H9 (cell line): ENCODE results near the gene SPIRE2. TPM values are rescaled to one million over a fixed set of nuclear protein-coding genes. Genes with fewer than 3 reads are reported as not detected.

Experiments used
- DNase-seq: peaks from one replicate; pipeline ENCODE4 v3.0.0-alpha.2; 2017
- H2AFZ ChIP-seq: one replicate; pipeline ENCODE4 v1.6.1; 2013; ENCODE audit warnings: mild to moderate bottlenecking, low read length, control low read depth, moderate library complexity
- H2AK5ac ChIP-seq: 2 replicates; pipeline ENCODE4 v1.6.1; 2013; ENCODE audit warnings: low read length, control low read depth, mixed read lengths; ENCODE audit not compliant: insufficient read length
- H2BK120ac ChIP-seq: one replicate; pipeline ENCODE4 v1.6.1; 2013; ENCODE audit warnings: low read depth, mild to moderate bottlenecking, low read length, control low read depth, inconsistent platforms; ENCODE audit not compliant: poor library complexity, severe bottlenecking
- H2BK12ac ChIP-seq: 2 replicates; pipeline ENCODE4 v1.6.1; 2013; ENCODE audit warnings: low read length, control low read depth, mixed read lengths, low read depth; ENCODE audit not compliant: insufficient read length
- H2BK15ac ChIP-seq: 2 replicates; pipeline ENCODE4 v1.6.1; 2013; ENCODE audit warnings: low read depth, low read length, control low read depth
- H2BK20ac ChIP-seq: one replicate; pipeline ENCODE4 v1.6.1; 2013; ENCODE audit warnings: low read depth, mild to moderate bottlenecking, low read length, control low read depth, inconsistent platforms; ENCODE audit not compliant: poor library complexity, severe bottlenecking
- H2BK5ac ChIP-seq: 2 replicates; pipeline ENCODE4 v1.6.1; 2013; ENCODE audit warnings: low read length, control low read depth, mixed read lengths; ENCODE audit not compliant: insufficient read length
- H3K14ac ChIP-seq: 2 replicates; pipeline ENCODE4 v1.6.1; 2013; ENCODE audit warnings: low read length, control low read depth; ENCODE audit not compliant: insufficient read depth
- H3K18ac ChIP-seq: 2 replicates; pipeline ENCODE4 v1.6.1; 2013; ENCODE audit warnings: low read depth, mild to moderate bottlenecking, mixed read lengths, low read length, control low read depth; ENCODE audit not compliant: insufficient read length
- H3K23ac ChIP-seq: 2 replicates; pipeline ENCODE4 v1.6.1; 2013; ENCODE audit warnings: low read length, control low read depth, mixed read lengths, low read depth; ENCODE audit not compliant: insufficient read length
- H3K23me2 ChIP-seq: 2 replicates; pipeline ENCODE4 v1.6.1; 2013; ENCODE audit warnings: low read depth, mild to moderate bottlenecking, mixed read lengths, low read length, control low read depth; ENCODE audit not compliant: insufficient read length, poor library complexity, severe bottlenecking
- H3K27ac ChIP-seq: 2 replicates; pipeline ENCODE4 v1.5.1; 2013; ENCODE audit warnings: low read length, control low read depth, mixed read lengths, low read depth; ENCODE audit not compliant: insufficient read length
- H3K27me3 ChIP-seq: 2 replicates; pipeline ENCODE4 v1.6.1; 2013; ENCODE audit warnings: low read length, control low read depth, inconsistent platforms; ENCODE audit not compliant: insufficient read depth
- H3K4ac ChIP-seq: 2 replicates; pipeline ENCODE4 v1.6.1; 2013; ENCODE audit warnings: low read depth, mild to moderate bottlenecking, control low read depth, inconsistent platforms, low read length, moderate library complexity
- H3K4me1 ChIP-seq: 2 replicates; pipeline ENCODE4 v1.6.1; 2013; ENCODE audit warnings: low read length, control low read depth, inconsistent platforms; ENCODE audit not compliant: insufficient read depth
- H3K4me2 ChIP-seq: 2 replicates; pipeline ENCODE4 v1.6.1; 2013; ENCODE audit warnings: low read length, control low read depth, mixed read lengths; ENCODE audit not compliant: insufficient read length, insufficient read depth
- H3K56ac ChIP-seq: 2 replicates; pipeline ENCODE4 v1.6.1; 2013; ENCODE audit warnings: low read depth, mild to moderate bottlenecking, mixed read lengths, low read length, control low read depth; ENCODE audit not compliant: insufficient read length
- H3K79me1 ChIP-seq: 2 replicates; pipeline ENCODE4 v1.6.1; 2013; ENCODE audit warnings: low read depth, mild to moderate bottlenecking, moderate library complexity, low read length, control low read depth, inconsistent platforms; ENCODE audit not compliant: insufficient read depth, poor library complexity, severe bottlenecking
- H3K79me2 ChIP-seq: 2 replicates; pipeline ENCODE4 v1.6.1; 2013; ENCODE audit warnings: low read length, control low read depth, inconsistent platforms; ENCODE audit not compliant: insufficient read depth
- H3K9ac ChIP-seq: 2 replicates; pipeline ENCODE4 v1.6.1; 2013; ENCODE audit warnings: low read length, control low read depth, mixed read lengths; ENCODE audit not compliant: insufficient read length; ENCODE audit errors: extremely low read depth
- H3K9me3 ChIP-seq: one replicate; pipeline ENCODE4 v1.6.1; 2013; ENCODE audit warnings: low read depth, low read length, inconsistent platforms; ENCODE audit not compliant: control insufficient read depth
- H3T11ph ChIP-seq: one replicate; pipeline ENCODE4 v1.6.1; 2013; ENCODE audit warnings: mild to moderate bottlenecking, low read length, control low read depth, inconsistent platforms
- H4K20me1 ChIP-seq: one replicate; pipeline ENCODE4 v1.6.1; 2013; ENCODE audit not compliant: control insufficient read depth, insufficient read length, insufficient read depth
- H4K5ac ChIP-seq: 2 replicates; pipeline ENCODE4 v1.6.1; 2013; ENCODE audit warnings: low read depth, mild to moderate bottlenecking, mixed read lengths, low read length, control low read depth; ENCODE audit not compliant: insufficient read length
- H4K8ac ChIP-seq: replicated peaks from 2 replicates; pipeline ENCODE4 v1.6.1; 2013; ENCODE audit warnings: low read length, control low read depth, mixed read lengths, low read depth; ENCODE audit not compliant: insufficient read length
- H4K91ac ChIP-seq: 2 replicates; pipeline ENCODE4 v1.6.1; 2013; ENCODE audit warnings: low read depth, mild to moderate bottlenecking, moderate library complexity, mixed read lengths, low read length, control low read depth; ENCODE audit not compliant: insufficient read length
- H3K27ac Mint-ChIP-seq, 3 experiments: 2 replicates in 2 of 3; 3 replicates in 1 of 3; pipeline ENCODE4 v1.8.0; 2020 to 2021; ENCODE audit warnings: mixed read lengths in 3 of 3, mild to moderate bottlenecking in 1 of 3, moderate library complexity in 1 of 3
- H3K27me3 Mint-ChIP-seq: 2 replicates; pipeline ENCODE4 v1.8.0; 2021; ENCODE audit warnings: low read depth, mild to moderate bottlenecking, moderate library complexity, mixed read lengths
- H3K36me3 Mint-ChIP-seq, 3 experiments: 2 replicates in 2 of 3; 3 replicates in 1 of 3; pipeline ENCODE4 v1.8.0; 2020 to 2021; ENCODE audit warnings: low read depth in 3 of 3, mixed read lengths in 3 of 3; ENCODE audit not compliant: insufficient read depth in 1 of 3
- H3K4me1 Mint-ChIP-seq, 2 experiments: 2 replicates each; pipeline ENCODE4 v1.8.0; 2020; ENCODE audit warnings: mixed read lengths in 2 of 2
- H3K4me3 Mint-ChIP-seq, 2 experiments: 2 replicates in 1 of 2; 3 replicates in 1 of 2; pipeline ENCODE4 v1.8.0; 2020 to 2021; ENCODE audit warnings: mild to moderate bottlenecking in 2 of 2, mixed read lengths in 2 of 2, moderate library complexity in 1 of 2
- H3K9me3 Mint-ChIP-seq, 2 experiments: 2 replicates in 1 of 2; 3 replicates in 1 of 2; pipeline ENCODE4 v1.8.0; 2020; ENCODE audit warnings: mild to moderate bottlenecking in 2 of 2, mixed read lengths in 2 of 2, moderate library complexity in 1 of 2
- WGBS: extraction: QIAGEN DNeasy Blood & Tissue Kit; methylation state at CpG from one replicate; pipeline ENCODE4 v1.1.7; 2013; ENCODE audit warnings: missing lambda C conversion rate, low lambda C conversion rate, mixed read lengths; ENCODE audit not compliant: insufficient read length; ENCODE audit errors: extremely low coverage; 5-methylcytosine and 5-hydroxymethylcytosine counted together
- total RNA-seq: library from RNA; stranded (reverse); gene quantifications from 2 replicates; pipeline ENCODE4 v1.2.1, GENCODE V29; 2021
- TF ChIP-seq, protein P1 (sequence below): fragments of 200-600 bp; sonication (generic); conservative IDR thresholded peaks from 3 replicates; pipeline ENCODE4 v1.8.0; 2021; ENCODE audit warnings: antibody characterized with exemption, mild to moderate bottlenecking

Gene SPIRE2
- total RNA-seq, 1 experiment from 2014 or later: 6.9 TPM

DNA sequence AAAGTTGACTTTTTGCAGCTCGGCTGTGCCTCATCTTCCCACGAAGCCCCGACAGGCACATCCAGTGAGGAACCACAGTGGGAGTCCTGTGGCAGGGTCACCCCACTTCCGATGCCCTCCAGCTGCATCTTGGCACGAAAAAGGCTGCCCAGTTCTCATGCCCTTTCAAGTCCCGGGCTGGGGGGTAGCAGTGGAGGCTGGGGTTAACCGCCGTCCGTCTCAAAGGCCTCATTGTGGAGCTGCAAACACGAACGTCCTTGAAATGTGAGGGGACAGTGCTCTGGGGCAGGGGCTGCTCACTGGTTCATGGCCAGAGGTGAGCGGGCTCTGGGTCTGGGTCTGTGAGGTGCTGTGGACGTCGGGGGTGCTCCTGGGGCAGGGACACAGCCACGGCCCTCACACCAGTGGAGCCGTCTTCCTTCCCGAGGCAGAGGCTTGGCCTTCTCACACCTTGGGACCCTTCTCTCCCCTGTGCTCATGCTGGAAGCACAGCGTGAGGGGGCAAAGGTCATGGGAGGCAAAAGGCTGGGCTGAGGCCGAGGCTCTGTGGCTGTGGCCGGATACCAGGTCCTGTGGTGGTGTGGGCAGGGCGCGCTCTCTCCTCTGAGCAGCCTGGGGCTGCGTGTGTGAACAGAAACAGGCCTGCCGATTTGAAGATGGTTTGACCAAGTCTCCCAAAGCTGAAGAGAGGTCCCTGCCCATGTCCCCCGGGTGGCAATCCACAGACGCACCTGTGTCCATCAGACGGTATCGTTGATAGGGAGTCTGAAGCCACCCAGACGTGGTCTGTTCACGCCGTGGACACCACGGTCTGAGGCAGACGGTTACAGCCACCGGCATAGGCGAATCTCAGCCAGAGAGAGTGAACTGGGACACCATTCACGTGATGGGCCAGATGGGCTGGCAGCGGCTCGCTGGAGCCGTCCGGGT, 87.3 kb downstream of the SPIRE2 start:
- Histone ChIP-seq H3K23ac (no peak overlapping the region), H2AK5ac (no peak overlapping the region), H3T11ph (no peak overlapping the region), H3K4me2 (no peak overlapping the region), H2AFZ (no peak overlapping the region), H4K91ac (no peak overlapping the region), H2BK20ac (no peak overlapping the region), H3K9ac (no peak overlapping the region), H3K4me1 (no peaks in the 10 kb centered on the region), H3K27ac (no peak overlapping the region), H3K23me2 (peaks cover 8% of the 10 kb centered on the region), H4K5ac (no peak overlapping the region), H3K18ac (no peak overlapping the region), H2BK5ac (no peak overlapping the region), H2BK120ac (no peak overlapping the region), H3K56ac (no peak overlapping the region), H3K79me2 (no peaks in the 10 kb centered on the region), H4K8ac (no peak overlapping the region), H3K14ac (no peak overlapping the region), H3K79me1 (no peaks in the 10 kb centered on the region), H3K9me3 (no peaks in the 10 kb centered on the region), H3K4ac (no peak overlapping the region), H2BK15ac (no peak overlapping the region), H4K20me1 (no peaks in the 10 kb centered on the region), H3K27me3 (no peaks in the 10 kb centered on the region), H2BK12ac (no peak overlapping the region)
- Mint-ChIP-seq H3K27ac (peak overlapping the region in 2 of 3 experiments; percentile 48 to 66; a peak in 4 of 7 replicates), H3K9me3 (no peaks in the 10 kb centered on the region; a peak in 1 of 5 replicates), H3K4me3 (no peak overlapping the region), H3K27me3 (peaks cover 18% of the 10 kb centered on the region), H3K36me3 (peaks cover 6 to 17% (median 9%) of the 10 kb centered on the region in 3 experiments; a peak in 6 of 7 replicates), H3K4me1 (peaks cover 10 to 16% of the 10 kb centered on the region in 2 experiments)
- TF ChIP-seq, protein P1, sequence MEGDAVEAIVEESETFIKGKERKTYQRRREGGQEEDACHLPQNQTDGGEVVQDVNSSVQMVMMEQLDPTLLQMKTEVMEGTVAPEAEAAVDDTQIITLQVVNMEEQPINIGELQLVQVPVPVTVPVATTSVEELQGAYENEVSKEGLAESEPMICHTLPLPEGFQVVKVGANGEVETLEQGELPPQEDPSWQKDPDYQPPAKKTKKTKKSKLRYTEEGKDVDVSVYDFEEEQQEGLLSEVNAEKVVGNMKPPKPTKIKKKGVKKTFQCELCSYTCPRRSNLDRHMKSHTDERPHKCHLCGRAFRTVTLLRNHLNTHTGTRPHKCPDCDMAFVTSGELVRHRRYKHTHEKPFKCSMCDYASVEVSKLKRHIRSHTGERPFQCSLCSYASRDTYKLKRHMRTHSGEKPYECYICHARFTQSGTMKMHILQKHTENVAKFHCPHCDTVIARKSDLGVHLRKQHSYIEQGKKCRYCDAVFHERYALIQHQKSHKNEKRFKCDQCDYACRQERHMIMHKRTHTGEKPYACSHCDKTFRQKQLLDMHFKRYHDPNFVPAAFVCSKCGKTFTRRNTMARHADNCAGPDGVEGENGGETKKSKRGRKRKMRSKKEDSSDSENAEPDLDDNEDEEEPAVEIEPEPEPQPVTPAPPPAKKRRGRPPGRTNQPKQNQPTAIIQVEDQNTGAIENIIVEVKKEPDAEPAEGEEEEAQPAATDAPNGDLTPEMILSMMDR: no peak
- no peak for DNase-seq
- WGBS: no CpG with 5 or more reads among the region's 40 CpGs
